K562 (cell line): ENCODE results near the gene MRPS18B. TPM values are rescaled to one million over a fixed set of nuclear protein-coding genes. Genes with fewer than 3 reads are reported as not detected.

Experiments used
- BRF2 ChIP-seq: IDR thresholded peaks from 3 replicates; pipeline ENCODE4 v1.6.1; 2011; ENCODE audit warnings: borderline replicate concordance, mild to moderate bottlenecking; ENCODE audit not compliant: insufficient read length, insufficient read depth
- CBX1 ChIP-seq: sonication (generic); IDR thresholded peaks from 2 replicates; pipeline ENCODE4 v1.6.1; 2016; ENCODE audit warnings: antibody characterized with exemption, low read depth, mild to moderate bottlenecking
- CBX3 ChIP-seq, 2 experiments: IDR thresholded peaks; 1 replicate in 1 of 2; 2 replicates in 1 of 2; pipeline ENCODE4 v1.6.1; 2012; ENCODE audit warnings: inconsistent platforms in 2 of 2, low read length in 2 of 2, borderline replicate concordance in 1 of 2, control low read depth in 1 of 2
- CHD4 ChIP-seq: fragments of 200-600 bp; sonication (generic); IDR thresholded peaks from 3 replicates; pipeline ENCODE4 v1.6.1; 2012; ENCODE audit warnings: low read depth, mild to moderate bottlenecking, mixed read lengths, low read length, inconsistent platforms; ENCODE audit not compliant: insufficient read depth, insufficient replicate concordance, poor library complexity, severe bottlenecking
- ELK3 ChIP-seq: fragments of 450-650 bp; formaldehyde crosslinking; IDR thresholded peaks from 2 replicates; pipeline ENCODE4 v1.4.0; 2020; ENCODE audit warnings: mild to moderate bottlenecking
- KLF1 ChIP-seq: fragments of 450-650 bp; IDR thresholded peaks from 2 replicates; pipeline ENCODE4 v1.6.1; 2016; ENCODE audit warnings: missing genetic modification characterization, missing compliant biosample characterization
- MXI1 ChIP-seq: IDR thresholded peaks from 2 replicates; pipeline ENCODE4 v1.6.1; 2011; ENCODE audit warnings: low read depth, mild to moderate bottlenecking, improper control_type of control experiment, low read length
- POLR3A ChIP-seq: IDR thresholded peaks from 2 replicates; pipeline ENCODE4 v1.6.1; 2011; ENCODE audit warnings: borderline replicate concordance, mild to moderate bottlenecking, moderate library complexity; ENCODE audit not compliant: insufficient read length, insufficient read depth; ENCODE audit errors: extremely low read depth
- PURB ChIP-seq: sonication (generic); formaldehyde crosslinking; IDR thresholded peaks from 2 replicates; pipeline ENCODE4 v1.9.0; 2021; ENCODE audit warnings: low read depth, mild to moderate bottlenecking, missing genetic modification reagents
- TAF15 ChIP-seq: fragments of 200-400 bp; formaldehyde crosslinking; IDR thresholded peaks from 2 replicates; pipeline ENCODE4 v1.6.1; 2017; ENCODE audit warnings: mild to moderate bottlenecking, low read depth, low read length, moderate library complexity
- THRB ChIP-seq: fragments of 450-650 bp; formaldehyde crosslinking; conservative IDR thresholded peaks from 2 replicates; pipeline ENCODE4 v1.4.0; 2022; ENCODE audit warnings: mild to moderate bottlenecking, missing genetic modification characterization
- U2AF1 ChIP-seq: fragments of 200-400 bp; formaldehyde crosslinking; optimal IDR thresholded peaks from 2 replicates; pipeline ENCODE3; 2017; ENCODE audit warnings: mild to moderate bottlenecking, low read depth, low read length, moderate library complexity
- UBTF ChIP-seq, 2 experiments: IDR thresholded peaks; 2 replicates each; pipeline ENCODE4 v1.6.1; 2012; ENCODE audit warnings: improper control_type of control experiment in 2 of 2, low read depth in 2 of 2, low read length in 2 of 2, borderline replicate concordance in 1 of 2
- ZBTB2 ChIP-seq: fragments of 450-650 bp; IDR thresholded peaks from 2 replicates; pipeline ENCODE4 v1.6.1; 2016; ENCODE audit warnings: antibody characterized with exemption
- ZC3H8 ChIP-seq: fragments of 450-650 bp; IDR thresholded peaks from 2 replicates; pipeline ENCODE4 v1.6.1; 2017
- ZNF511 ChIP-seq: sonication (generic); formaldehyde crosslinking; IDR thresholded peaks from 2 replicates; pipeline ENCODE4 v1.8.0; 2022; ENCODE audit warnings: mild to moderate bottlenecking, missing genetic modification reagents
- polyA plus RNA-seq, 8 experiments: library from polyadenylated mRNA; depleted of rRNA in 4 of 8; stranded (reverse) in 5 of 8; unstranded in 3 of 8; fragments of >200 nt; fragmentation: Nextera tagmentation in 2 of 8; fragmentation: Illumina TruSeq in 1 of 8; extraction: Ambion mirVana in 2 of 8; extraction: Trizol in 1 of 8; gene quantifications; 2 replicates each; pipeline versions ENCODE4 v1.2.1 to v1.2.3, GENCODE V29; 2011 to 2014; ENCODE audit warnings: inconsistent platforms in 1 of 8, missing spikeins in 1 of 8
- total RNA-seq, 7 experiments: library from RNA; depleted of rRNA in 6 of 7; stranded (reverse); fragments of >200 nt in 6 of 7; fragmentation: Illumina TruSeq in 2 of 7; extraction: Trizol in 2 of 7; gene quantifications; 2 replicates each; pipeline versions ENCODE4 v1.2.1 to v1.2.3, GENCODE V29; 2011 to 2021; ENCODE audit warnings: low replicate concordance in 1 of 7

The MRPS18B gene
- total and polyA plus RNA-seq, 9 of the 15 experiments (the other 6 are each of a cell fraction or from before 2014, with no cell fraction given) = 132 to 383 (median 178) TPM

GRCh38 chr6:30647242-30648116 is 29.8 kb downstream of the MRPS18B start (continued):
- peak; percentile 17; the same call in 1 of the 2 replicates for TF ChIP-seq ZBTB2
- TF ChIP-seq ELK3 (CRISPR knock-in tag) = no peak
- no peak for TF ChIP-seq POLR3A
- peak; percentile 87 for TF ChIP-seq U2AF1
- TF ChIP-seq ZC3H8 = no peak
- no peak for TF ChIP-seq THRB (CRISPR knock-in tag)
- peak; percentile 86 to 91; a peak in 2 of 4 replicates for TF ChIP-seq UBTF (IDR thresholded peaks at IDR 0.05; ENCODE audit: borderline replicate concordance in 1 of 2, low read depth in 2 of 2, low read length in 2 of 2)
- no peak for TF ChIP-seq TAF15
- 0 out of 3 replicates have a peak, but pooled peaks of 1 of the 2 experiments have one; percentile 9 for TF ChIP-seq CBX3 (IDR thresholded peaks at IDR 0.05; ENCODE audit: borderline replicate concordance in 1 of 2, low read length in 2 of 2)
- TF ChIP-seq ZNF511 = peak; percentile 83; the same call in 1 of the 2 replicates
- TF ChIP-seq CHD4 = peak; percentile 70
- peak; percentile 69; the same call in 1 of the 2 replicates for TF ChIP-seq KLF1 (tag)
- TF ChIP-seq PURB (CRISPR knock-in tag) = no peak
- 0 out of 2 replicates have a peak, but pooled peaks have one; percentile 50 for TF ChIP-seq MXI1
- TF ChIP-seq CBX1 = peak; percentile 55
- no peak for TF ChIP-seq BRF2
